GM18951 (cell line): Measurements from ENCODE around the gene TNFSF11.

Experiments
- POLR2A ChIP-seq: IDR thresholded peaks from 4 replicates; pipeline ENCODE4 v1.6.1; 2011; ENCODE audit warnings: mild to moderate bottlenecking; ENCODE audit not compliant: insufficient read length, insufficient read depth; ENCODE audit errors: extremely low read depth
- in situ Hi-C: fragments of 300-500 bp; cut with MboI; formaldehyde crosslinking; loops from one replicate; pipeline ENCODE4 v1.12.0; 2022; ENCODE audit warnings: low sequenced_read_pairs, mixed read lengths, inconsistent platforms; ENCODE audit not compliant: unreplicated experiment

TNFSF11 gene

GRCh38 chr13:42607546-42607945 is 33.6 kb downstream of the TNFSF11 start:
- TF ChIP-seq POLR2A, result no peak
- in situ Hi-C loops, result no loop called here

- in situ Hi-C loops, result no loop called here
- no peak for TF ChIP-seq POLR2A
Observed at GRCh38 chr13:42610649-42611048, 36.7 kb downstream of the TNFSF11 start.

- in situ Hi-C loops, result no loop called here
- no peak for TF ChIP-seq POLR2A
Observed at GRCh38 chr13:42611086-42611779, 37.3 kb downstream of the TNFSF11 start.

GRCh38 chr13:42612021-42612765 is 38.2 kb downstream of the TNFSF11 start:
- in situ Hi-C loops, result no loop called here
- TF ChIP-seq POLR2A, result no peak

- in situ Hi-C loops, result no loop called here
- no peak for TF ChIP-seq POLR2A
Observed at GRCh38 chr13:42614436-42615035, 40.6 kb downstream of the TNFSF11 start.

- in situ Hi-C loops, result no loop called here
- no peak for TF ChIP-seq POLR2A
Observed at GRCh38 chr13:42615691-42616090, 41.7 kb downstream of the TNFSF11 start.

- in situ Hi-C loops, result no loop called here
Observed at GRCh38 chr13:42617221-42617620, 43.3 kb downstream of the TNFSF11 start.

GRCh38 chr13:42623916-42624315 is 50.0 kb downstream of the TNFSF11 start:
- in situ Hi-C loops, result no loop called here
- TF ChIP-seq POLR2A, result no peak

More at GRCh38 chr13:42617221-42617620, 43.3 kb downstream of the TNFSF11 start:
- TF ChIP-seq POLR2A, result no peak

- no peak for TF ChIP-seq POLR2A
- in situ Hi-C loops, result no loop called here
Observed at GRCh38 chr13:42625611-42626010, 51.7 kb downstream of the TNFSF11 start.

GRCh38 chr13:42626176-42626860 is 52.4 kb downstream of the TNFSF11 start:
- no peak for TF ChIP-seq POLR2A
- in situ Hi-C loops, result no loop called here

- in situ Hi-C loops, result no loop called here
- TF ChIP-seq POLR2A, result no peak
Observed at GRCh38 chr13:42628666-42629065, 54.7 kb downstream of the TNFSF11 start.

GRCh38 chr13:42631181-42631580 is 57.2 kb downstream of the TNFSF11 start:
- in situ Hi-C loops, result no loop called here
- no peak for TF ChIP-seq POLR2A

- no peak for TF ChIP-seq POLR2A
- in situ Hi-C loops, result no loop called here
Observed at GRCh38 chr13:42633495-42633894, 59.5 kb downstream of the TNFSF11 start.
